Activated CD8-positive, alpha-beta memory T cell treated with anti-CD3 and anti-CD28 coated beads, Interleukin-2, amount 10 ng/mL, durations not matched to agents 7 days and 5 days (primary cell): ENCODE measurements around the gene PAPPA. TPM values are rescaled to one million over a fixed set of nuclear protein-coding genes. Genes with fewer than 3 reads are reported as not detected.

Source experiments
- ATAC-seq: fragments of 150-1000 bp; cut with Tn5 transposase; one replicate; pipeline ENCODE4 v1.10.0; 2021; ENCODE audit warnings: moderate library complexity
- CTCF ChIA-PET: fragments of 350-600 bp; sonication (Branson Sonifier 250); formaldehyde crosslinking; loops from one replicate; lab custom pipeline; 2021; ENCODE audit warnings: antibody characterized with exemption; lab: Charles Lee
- DNase-seq: peaks from one replicate; pipeline ENCODE4 v3.0.0-alpha.2; 2020
- H3K27ac Mint-ChIP-seq: one replicate; pipeline ENCODE4 v1.8.0; 2021; ENCODE audit warnings: mild to moderate bottlenecking, mixed read lengths
- H3K27me3 Mint-ChIP-seq: one replicate; pipeline ENCODE4 v1.8.0; 2021; ENCODE audit warnings: mixed read lengths
- H3K36me3 Mint-ChIP-seq: one replicate; pipeline ENCODE4 v1.8.0; 2021; ENCODE audit warnings: mild to moderate bottlenecking, mixed read lengths
- H3K4me1 Mint-ChIP-seq: one replicate; pipeline ENCODE4 v1.8.0; 2021; ENCODE audit warnings: mixed read lengths
- H3K4me3 Mint-ChIP-seq: one replicate; pipeline ENCODE4 v1.8.0; 2021; ENCODE audit warnings: mild to moderate bottlenecking, moderate library complexity, mixed read lengths
- H3K9me3 Mint-ChIP-seq: one replicate; pipeline ENCODE4 v1.8.0; 2022; ENCODE audit warnings: low read depth, mixed read lengths
- total RNA-seq, 2 experiments: library from RNA; stranded (reverse); gene quantifications; one replicate each; pipeline ENCODE4 v1.2.3, GENCODE V29; 2021

The PAPPA gene
- total RNA-seq, 2 experiments from 2014 or later, result not detected

GRCh38 chr9:116317503-116317902, 163.9 kb downstream of the PAPPA start:
- CTCF ChIA-PET, result no interaction called here
- DNase-seq (no peak), ATAC-seq (no peak)
- Mint-ChIP-seq H3K27ac (no peak overlapping the region), H3K36me3 (no peaks in the 10 kb centered on the region), H3K27me3 (no peaks in the 10 kb centered on the region), H3K9me3 (no peaks in the 10 kb centered on the region), H3K4me1 (no peaks in the 10 kb centered on the region), H3K4me3 (no peak overlapping the region)

GRCh38 chr9:116318468-116319374, 165.1 kb downstream of the PAPPA start:
- ATAC-seq (no peak), DNase-seq (no peak)
- no peak overlapping the region for H3K4me3 Mint-ChIP-seq
- no peaks in the 10 kb centered on the region for H3K4me1 Mint-ChIP-seq
- H3K36me3 Mint-ChIP-seq, result no peaks in the 10 kb centered on the region
- no peaks in the 10 kb centered on the region for H3K27me3 Mint-ChIP-seq
- CTCF ChIA-PET, result no interaction called here
- H3K9me3 Mint-ChIP-seq, result no peaks in the 10 kb centered on the region
- no peak overlapping the region for H3K27ac Mint-ChIP-seq

DNA sequence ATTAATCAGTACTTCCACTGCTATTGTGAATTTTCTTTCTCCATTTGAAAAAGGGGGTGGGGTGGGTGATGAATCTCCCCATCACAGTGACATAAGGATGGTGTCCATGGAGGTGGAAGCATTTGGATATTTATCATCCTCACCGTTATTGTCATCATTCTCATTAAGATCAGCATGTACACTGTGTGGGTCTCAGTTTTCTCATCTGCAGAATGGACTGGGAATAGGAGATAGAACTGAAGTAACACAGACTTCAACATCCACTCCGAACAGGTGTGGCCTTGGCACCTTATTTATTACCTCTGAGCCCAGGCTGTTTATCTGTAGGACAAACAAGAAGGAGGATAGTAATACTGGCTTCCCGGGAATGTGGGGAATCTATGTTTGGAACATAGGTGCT, 165.9 kb downstream of the PAPPA start:
- H3K4me1 Mint-ChIP-seq, result no peaks in the 10 kb centered on the region
- H3K27ac Mint-ChIP-seq, result no peak overlapping the region
- ATAC-seq (no peak), DNase-seq (no peak)
- H3K9me3 Mint-ChIP-seq, result no peaks in the 10 kb centered on the region
- H3K27me3 Mint-ChIP-seq, result no peaks in the 10 kb centered on the region
- CTCF ChIA-PET, result no interaction called here
- H3K36me3 Mint-ChIP-seq, result no peaks in the 10 kb centered on the region
- no peak overlapping the region for H3K4me3 Mint-ChIP-seq

DNA sequence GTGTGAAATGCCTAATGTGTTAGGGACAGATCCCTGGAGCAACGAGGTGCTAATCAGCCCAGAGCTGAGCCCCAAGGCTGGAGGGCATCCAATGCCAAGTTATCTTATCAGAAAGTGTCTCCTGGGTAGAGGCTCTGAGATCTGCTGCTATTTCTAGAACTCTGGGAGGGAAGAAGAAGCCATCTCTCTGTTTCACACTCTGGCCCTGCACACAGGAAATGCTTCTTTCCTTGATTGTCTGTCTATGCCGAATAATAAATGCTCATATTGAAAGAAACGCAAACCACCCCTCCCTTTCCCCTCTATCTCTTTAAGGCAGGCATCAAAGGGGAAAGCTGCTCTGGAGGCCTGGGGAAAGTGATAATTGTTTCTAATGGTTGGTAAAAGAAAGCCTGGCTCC, 166.7 kb downstream of the PAPPA start:
- ATAC-seq, result no peak
- H3K4me3 Mint-ChIP-seq, result no peak overlapping the region
- no peaks in the 10 kb centered on the region for H3K36me3 Mint-ChIP-seq
- CTCF ChIA-PET, result no interaction called here
- no peaks in the 10 kb centered on the region for H3K4me1 Mint-ChIP-seq
- no peak for DNase-seq
- no peaks in the 10 kb centered on the region for H3K27me3 Mint-ChIP-seq
- H3K9me3 Mint-ChIP-seq, result no peaks in the 10 kb centered on the region
- no peak overlapping the region for H3K27ac Mint-ChIP-seq

- H3K4me1 Mint-ChIP-seq, result no peaks in the 10 kb centered on the region
- ATAC-seq (no peak), DNase-seq (no peak)
- CTCF ChIA-PET, result no interaction called here
- H3K4me3 Mint-ChIP-seq, result no peak overlapping the region
- no peaks in the 10 kb centered on the region for H3K9me3 Mint-ChIP-seq
- no peaks in the 10 kb centered on the region for H3K27me3 Mint-ChIP-seq
- H3K36me3 Mint-ChIP-seq, result no peaks in the 10 kb centered on the region
- no peak overlapping the region for H3K27ac Mint-ChIP-seq
Observed at GRCh38 chr9:116322521-116322920, 168.9 kb downstream of the PAPPA start.

DNA sequence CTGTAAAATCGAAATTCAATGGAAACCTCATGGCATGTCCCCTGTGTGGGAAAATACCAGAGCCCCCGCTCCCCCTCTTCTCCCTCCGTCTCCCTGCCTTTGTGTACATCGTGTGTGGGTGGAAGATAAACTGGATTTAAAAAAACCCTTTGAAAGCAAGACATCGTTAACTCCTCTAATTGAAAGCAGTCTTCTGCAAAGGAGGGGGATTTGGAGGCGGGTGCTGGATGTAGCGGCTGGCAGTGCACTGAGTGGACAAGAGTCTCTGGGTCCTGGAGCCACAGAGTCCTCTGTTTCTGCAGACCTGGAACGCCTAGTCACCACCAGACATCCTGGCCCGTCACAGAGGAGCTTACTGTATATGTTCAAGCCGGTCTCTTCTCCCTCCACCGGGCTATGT, 169.4 kb downstream of the PAPPA start:
- H3K4me3 Mint-ChIP-seq, result no peak overlapping the region
- DNase-seq (no peak), ATAC-seq (no peak)
- H3K4me1 Mint-ChIP-seq, result no peaks in the 10 kb centered on the region
- H3K36me3 Mint-ChIP-seq, result no peaks in the 10 kb centered on the region
- H3K27me3 Mint-ChIP-seq, result no peaks in the 10 kb centered on the region
- CTCF ChIA-PET, result no interaction called here
- no peaks in the 10 kb centered on the region for H3K9me3 Mint-ChIP-seq
- H3K27ac Mint-ChIP-seq, result no peak overlapping the region

GRCh38 chr9:116323571-116323970, 170.0 kb downstream of the PAPPA start:
- no peaks in the 10 kb centered on the region for H3K4me1 Mint-ChIP-seq
- no peak for ATAC-seq
- H3K27ac Mint-ChIP-seq, result no peak overlapping the region
- no peak overlapping the region for H3K4me3 Mint-ChIP-seq
- no peaks in the 10 kb centered on the region for H3K36me3 Mint-ChIP-seq
- DNase-seq, result no peak
- no peaks in the 10 kb centered on the region for H3K9me3 Mint-ChIP-seq
- H3K27me3 Mint-ChIP-seq, result no peaks in the 10 kb centered on the region
- CTCF ChIA-PET, result no interaction called here

GRCh38 chr9:116325924-116326323, 172.3 kb downstream of the PAPPA start:
- CTCF ChIA-PET, result no interaction called here
- DNase-seq (no peak), ATAC-seq (no peak)
- Mint-ChIP-seq H3K36me3 (no peaks in the 10 kb centered on the region), H3K9me3 (no peaks in the 10 kb centered on the region), H3K27me3 (peaks cover 2% of the 10 kb centered on the region), H3K4me3 (no peak overlapping the region), H3K4me1 (no peaks in the 10 kb centered on the region), H3K27ac (no peak overlapping the region)

- Mint-ChIP-seq H3K36me3 (no peaks in the 10 kb centered on the region), H3K4me3 (no peak overlapping the region), H3K27me3 (peaks cover 2% of the 10 kb centered on the region), H3K4me1 (no peaks in the 10 kb centered on the region), H3K9me3 (no peaks in the 10 kb centered on the region), H3K27ac (no peak overlapping the region)
- ATAC-seq (no peak), DNase-seq (no peak)
- CTCF ChIA-PET, result no interaction called here
Observed at GRCh38 chr9:116327701-116328405, 174.3 kb downstream of the PAPPA start.

GRCh38 chr9:116329470-116329869, 175.9 kb downstream of the PAPPA start:
- H3K27ac Mint-ChIP-seq, result no peak overlapping the region
- ATAC-seq (no peak), DNase-seq (no peak)
- CTCF ChIA-PET, result no interaction called here
- no peak overlapping the region for H3K4me3 Mint-ChIP-seq
- H3K27me3 Mint-ChIP-seq, result peaks cover 2% of the 10 kb centered on the region
- no peaks in the 10 kb centered on the region for H3K4me1 Mint-ChIP-seq
- H3K9me3 Mint-ChIP-seq, result no peaks in the 10 kb centered on the region
- no peaks in the 10 kb centered on the region for H3K36me3 Mint-ChIP-seq

DNA sequence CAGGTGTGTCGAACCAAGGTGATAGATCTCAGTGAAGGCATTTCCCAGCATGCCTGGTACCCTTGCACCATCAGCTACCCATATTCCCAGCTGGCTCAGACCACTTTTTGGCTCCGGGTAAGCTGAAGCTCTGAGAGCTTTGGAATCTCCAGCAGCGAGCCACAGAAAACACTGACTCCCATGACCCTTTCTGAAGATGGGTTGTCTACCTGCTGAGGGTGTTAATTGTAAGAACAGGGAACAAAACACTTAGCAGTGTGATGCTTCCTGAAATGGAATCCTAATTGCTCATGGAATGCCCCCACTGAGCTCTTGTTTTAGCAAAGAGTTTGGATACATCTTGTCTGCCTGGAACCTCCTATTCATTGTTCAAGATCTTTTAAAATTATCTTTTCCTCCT, 177.7 kb downstream of the PAPPA start:
- CTCF ChIA-PET, result no interaction called here
- no peak for DNase-seq
- no peaks in the 10 kb centered on the region for H3K9me3 Mint-ChIP-seq
- no peak overlapping the region for H3K4me3 Mint-ChIP-seq
- ATAC-seq, result no peak
- no peak overlapping the region for H3K27ac Mint-ChIP-seq
- peaks cover 2% of the 10 kb centered on the region for H3K27me3 Mint-ChIP-seq
- no peaks in the 10 kb centered on the region for H3K36me3 Mint-ChIP-seq
- H3K4me1 Mint-ChIP-seq, result no peaks in the 10 kb centered on the region

DNA sequence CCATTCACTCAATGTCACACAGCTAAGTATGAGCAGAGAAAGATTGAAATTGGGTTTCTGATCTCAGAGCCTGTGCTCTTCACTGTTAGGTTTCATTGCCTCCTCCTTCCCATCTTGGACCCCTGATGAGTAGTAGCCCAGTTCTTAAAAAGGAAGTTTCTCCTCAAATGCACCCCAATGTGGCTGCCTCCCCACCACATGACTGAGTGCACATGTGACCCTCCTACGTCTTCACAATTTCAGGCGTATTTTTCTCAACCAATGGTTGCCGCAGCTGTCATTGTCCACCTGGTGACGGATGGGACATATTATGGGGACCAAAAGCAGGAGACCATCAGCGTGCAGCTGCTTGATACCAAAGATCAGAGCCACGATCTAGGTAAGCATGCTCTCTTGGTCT, 178.5 kb downstream of the PAPPA start:
- H3K36me3 Mint-ChIP-seq, result no peaks in the 10 kb centered on the region
- H3K4me1 Mint-ChIP-seq, result no peaks in the 10 kb centered on the region
- no peak for ATAC-seq
- no peak overlapping the region for H3K27ac Mint-ChIP-seq
- CTCF ChIA-PET, result no interaction called here
- no peak for DNase-seq
- H3K27me3 Mint-ChIP-seq, result peaks cover 2% of the 10 kb centered on the region
- H3K9me3 Mint-ChIP-seq, result no peaks in the 10 kb centered on the region
- no peak overlapping the region for H3K4me3 Mint-ChIP-seq

DNA sequence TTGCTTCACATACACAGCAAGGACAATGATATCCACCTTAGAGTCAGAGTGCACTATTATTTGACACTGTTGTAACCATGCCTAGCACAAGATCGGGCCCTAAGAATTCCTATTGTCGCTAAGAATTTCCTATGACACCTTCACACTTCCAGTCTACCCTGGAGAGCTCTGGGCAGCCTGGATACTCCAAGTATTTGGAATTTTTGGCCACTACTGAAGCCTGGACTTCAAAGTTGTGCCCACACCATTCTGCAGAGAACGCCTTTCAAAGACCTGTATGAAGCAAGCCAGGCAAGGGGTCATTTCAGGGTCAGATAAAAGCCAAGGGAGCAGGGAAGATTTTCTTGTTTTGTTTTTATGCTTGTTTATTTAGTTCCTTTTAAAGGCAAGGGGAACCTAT, 179.7 kb downstream of the PAPPA start:
- no peaks in the 10 kb centered on the region for H3K4me1 Mint-ChIP-seq
- CTCF ChIA-PET, result no interaction called here
- no peaks in the 10 kb centered on the region for H3K36me3 Mint-ChIP-seq
- no peak for ATAC-seq
- no peak overlapping the region for H3K27ac Mint-ChIP-seq
- H3K27me3 Mint-ChIP-seq, result peaks cover 2% of the 10 kb centered on the region
- DNase-seq, result no peak
- H3K9me3 Mint-ChIP-seq, result no peaks in the 10 kb centered on the region
- no peak overlapping the region for H3K4me3 Mint-ChIP-seq

GRCh38 chr9:116334546-116335150, 181.1 kb downstream of the PAPPA start:
- Mint-ChIP-seq H3K4me1 (no peaks in the 10 kb centered on the region), H3K9me3 (no peaks in the 10 kb centered on the region), H3K27me3 (no peaks in the 10 kb centered on the region), H3K27ac (no peak overlapping the region), H3K36me3 (no peaks in the 10 kb centered on the region), H3K4me3 (no peak overlapping the region)
- DNase-seq (no peak), ATAC-seq (no peak)
- CTCF ChIA-PET, result no interaction called here
